Keratinocyte (primary cell): Measurements from ENCODE around the gene RAB19. TPM values are rescaled to one million over a fixed set of nuclear protein-coding genes. Genes with fewer than 3 reads are reported as not detected.

ENCODE experiments used
- DNase-seq: peaks from one replicate; pipeline ENCODE4 v3.0.0-alpha.2; 2011; ENCODE audit warnings: low read depth, missing footprints, low spot score
- FAIRE-seq: peaks from 2 replicates; lab custom pipeline; 2011; peaks lifted over from hg19 to GRCh38; lab: Jason Lieb, UNC
- H2AFZ ChIP-seq: 2 replicates; pipeline ENCODE4 v1.6.0; 2012; ENCODE audit warnings: low read length, control low read depth, inconsistent platforms; ENCODE audit not compliant: control insufficient read depth
- H3K27ac ChIP-seq: 2 replicates; pipeline ENCODE4 v1.5.1; 2011; ENCODE audit warnings: low read length; ENCODE audit not compliant: control insufficient read depth, insufficient read depth
- H3K27me3 ChIP-seq: 3 replicates; pipeline ENCODE4 v1.6.0; 2011; ENCODE audit warnings: low read length; ENCODE audit not compliant: control insufficient read depth, insufficient read depth; ENCODE audit errors: extremely low read depth
- H3K36me3 ChIP-seq, 2 experiments: 2 replicates in 1 of 2; 3 replicates in 1 of 2; pipeline ENCODE4 v1.5.1; 2011; ENCODE audit warnings: low read length in 2 of 2, mild to moderate bottlenecking in 1 of 2; ENCODE audit not compliant: control insufficient read depth in 2 of 2, insufficient read depth in 2 of 2; ENCODE audit errors: extremely low read depth in 1 of 2
- H3K4me1 ChIP-seq: 3 replicates; pipeline ENCODE4 v1.5.1; 2011; ENCODE audit warnings: low read length; ENCODE audit not compliant: control insufficient read depth, insufficient read depth; ENCODE audit errors: extremely low read depth
- H3K4me2 ChIP-seq: 3 replicates; pipeline ENCODE4 v1.6.0; 2011; ENCODE audit warnings: low read depth, low read length; ENCODE audit not compliant: control insufficient read depth, insufficient read depth; ENCODE audit errors: extremely low read depth
- H3K4me3 ChIP-seq, 3 experiments: fragments of 200-600 bp in 1 of 3; sonication (generic) in 1 of 3; 2 replicates in 2 of 3; 3 replicates in 1 of 3; pipeline ENCODE4 v1.5.1; 2011 to 2016; ENCODE audit warnings: low read length in 3 of 3, mild to moderate bottlenecking in 3 of 3, control low read depth in 2 of 3, inconsistent platforms in 1 of 3, low read depth in 1 of 3, mixed read lengths in 1 of 3, mixed run types in 1 of 3, moderate library complexity in 1 of 3; ENCODE audit not compliant: control insufficient read depth in 2 of 3, insufficient read depth in 2 of 3; ENCODE audit errors: extremely low read depth in 1 of 3
- H3K79me2 ChIP-seq: 2 replicates; pipeline ENCODE4 v1.6.0; 2012; ENCODE audit warnings: low read length; ENCODE audit not compliant: control insufficient read depth, insufficient read depth
- H3K9ac ChIP-seq: 3 replicates; pipeline ENCODE4 v1.6.0; 2011; ENCODE audit warnings: low read length; ENCODE audit not compliant: control insufficient read depth, insufficient read depth; ENCODE audit errors: extremely low read depth
- H3K9me1 ChIP-seq: 3 replicates; pipeline ENCODE4 v1.6.0; 2011; ENCODE audit warnings: low read length; ENCODE audit not compliant: control insufficient read depth, insufficient read depth; ENCODE audit errors: extremely low read depth
- H3K9me3 ChIP-seq: 2 replicates; pipeline ENCODE4 v1.5.1; 2012; ENCODE audit warnings: low read depth, low read length; ENCODE audit not compliant: control insufficient read depth
- H4K20me1 ChIP-seq: 3 replicates; pipeline ENCODE4 v1.6.0; 2011; ENCODE audit warnings: low read length; ENCODE audit not compliant: control insufficient read depth, insufficient read depth; ENCODE audit errors: extremely low read depth
- EZH2 ChIP-seq: IDR thresholded peaks from one replicate; pipeline ENCODE4 v1.6.1; 2012; ENCODE audit warnings: inconsistent platforms, mild to moderate bottlenecking, low read length, moderate library complexity
- dilution Hi-C: fragments of 300-500 bp; cut with MboI; formaldehyde crosslinking; loops from one replicate; pipeline ENCODE4 v1.7.0; 2020; ENCODE audit warnings: low sequenced_read_pairs; ENCODE audit not compliant: extremely low pct_ligation_motif_present
- polyA plus RNA-seq, 5 experiments: library from polyadenylated mRNA; depleted of rRNA in 3 of 5; stranded (reverse) in 3 of 5; stranded (forward) in 1 of 5; unstranded in 1 of 5; fragments of >200 nt; gene quantifications; 1 replicate in 1 of 5; 2 replicates in 3 of 5; 3 replicates in 1 of 5; pipeline versions ENCODE4 v1.2.1 to v1.2.3, GENCODE V29; 2011 to 2012; ENCODE audit warnings: missing spikeins in 2 of 5, low read depth in 1 of 5, low replicate concordance in 1 of 5
- TF ChIP-seq, protein P1 (sequence below), 3 experiments: IDR thresholded peaks in 1 of 3; conservative IDR thresholded peaks in 1 of 3; optimal IDR thresholded peaks in 1 of 3; 2 replicates in 2 of 3; 3 replicates in 1 of 3; pipeline versions ENCODE3 to v1.5.1; 2011; ENCODE audit warnings: low read length in 3 of 3, mild to moderate bottlenecking in 3 of 3, moderate library complexity in 2 of 3, control low read depth in 1 of 3, inconsistent platforms in 1 of 3; ENCODE audit not compliant: insufficient read depth in 2 of 3; ENCODE audit errors: extremely low read depth in 1 of 3

RAB19 gene
- polyA plus RNA-seq, 1 donor (not counting 4 experiments of a cell fraction or from before 2014, with no cell fraction given) = not detected

DNA sequence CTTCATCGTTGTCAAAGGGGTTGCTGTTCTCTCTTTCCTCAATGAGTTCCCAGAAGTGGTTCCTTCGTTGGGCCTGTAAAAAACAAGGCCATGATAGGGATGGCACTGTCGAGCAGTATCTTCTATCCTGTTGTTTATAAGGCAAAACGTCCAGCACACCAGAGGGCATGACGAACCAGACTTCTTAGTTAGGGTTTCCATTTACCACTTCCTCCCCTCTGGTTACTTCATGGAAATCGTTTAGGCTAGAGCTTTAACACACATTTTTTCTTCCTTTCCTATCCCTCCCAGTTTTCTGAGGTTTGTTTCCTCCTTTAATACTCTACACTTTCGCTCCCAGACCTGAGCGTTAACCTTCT, 50.8 kb downstream of the RAB19 start:
- H3K9me3 ChIP-seq = no peaks in the 10 kb centered on the region
- H3K79me2 ChIP-seq = peaks cover 2% of the 10 kb centered on the region
- DNase-seq (no peak), FAIRE-seq (no peak)
- no peaks in the 10 kb centered on the region for H4K20me1 ChIP-seq
- H3K9me1 ChIP-seq = no peaks in the 10 kb centered on the region
- no peaks in the 10 kb centered on the region for H3K4me1 ChIP-seq
- H3K9ac ChIP-seq = no peak overlapping the region
- no peak overlapping the region for H3K4me2 ChIP-seq
- H3K27me3 ChIP-seq = no peaks in the 10 kb centered on the region
- TF ChIP-seq, protein P1, sequence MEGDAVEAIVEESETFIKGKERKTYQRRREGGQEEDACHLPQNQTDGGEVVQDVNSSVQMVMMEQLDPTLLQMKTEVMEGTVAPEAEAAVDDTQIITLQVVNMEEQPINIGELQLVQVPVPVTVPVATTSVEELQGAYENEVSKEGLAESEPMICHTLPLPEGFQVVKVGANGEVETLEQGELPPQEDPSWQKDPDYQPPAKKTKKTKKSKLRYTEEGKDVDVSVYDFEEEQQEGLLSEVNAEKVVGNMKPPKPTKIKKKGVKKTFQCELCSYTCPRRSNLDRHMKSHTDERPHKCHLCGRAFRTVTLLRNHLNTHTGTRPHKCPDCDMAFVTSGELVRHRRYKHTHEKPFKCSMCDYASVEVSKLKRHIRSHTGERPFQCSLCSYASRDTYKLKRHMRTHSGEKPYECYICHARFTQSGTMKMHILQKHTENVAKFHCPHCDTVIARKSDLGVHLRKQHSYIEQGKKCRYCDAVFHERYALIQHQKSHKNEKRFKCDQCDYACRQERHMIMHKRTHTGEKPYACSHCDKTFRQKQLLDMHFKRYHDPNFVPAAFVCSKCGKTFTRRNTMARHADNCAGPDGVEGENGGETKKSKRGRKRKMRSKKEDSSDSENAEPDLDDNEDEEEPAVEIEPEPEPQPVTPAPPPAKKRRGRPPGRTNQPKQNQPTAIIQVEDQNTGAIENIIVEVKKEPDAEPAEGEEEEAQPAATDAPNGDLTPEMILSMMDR (optimal IDR thresholded peaks at IDR 0.05 in 1 of 3, IDR thresholded peaks at IDR 0.05 in 1 of 3, conservative IDR thresholded peaks at IDR 0.05 in 1 of 3; ENCODE audit: extremely low read depth in 1 of 3, insufficient read depth in 2 of 3, low read length in 3 of 3) = no peak
- no peak for TF ChIP-seq EZH2
- peaks cover 15 to 18% of the 10 kb centered on the region in 2 experiments for H3K36me3 ChIP-seq
- dilution Hi-C loops = no loop called here
- no peak overlapping the region for H3K4me3 ChIP-seq
- no peak overlapping the region for H3K27ac ChIP-seq
- no peak overlapping the region for H2AFZ ChIP-seq

GRCh38 chr7:140455743-140456142, 51.9 kb downstream of the RAB19 start:
- no peak overlapping the region for H3K4me2 ChIP-seq
- H4K20me1 ChIP-seq = no peaks in the 10 kb centered on the region
- no peaks in the 10 kb centered on the region for H3K9me3 ChIP-seq
- TF ChIP-seq, protein P1 (optimal IDR thresholded peaks at IDR 0.05 in 1 of 3, IDR thresholded peaks at IDR 0.05 in 1 of 3, conservative IDR thresholded peaks at IDR 0.05 in 1 of 3; ENCODE audit: extremely low read depth in 1 of 3, insufficient read depth in 2 of 3, low read length in 3 of 3) = no peak
- no peak for TF ChIP-seq EZH2
- no peaks in the 10 kb centered on the region for H3K9me1 ChIP-seq
- no peaks in the 10 kb centered on the region for H3K27me3 ChIP-seq
- no peaks in the 10 kb centered on the region for H3K4me1 ChIP-seq
- H3K4me3 ChIP-seq = no peak overlapping the region
- H3K27ac ChIP-seq = no peak overlapping the region
- no peak for DNase-seq
- H3K79me2 ChIP-seq = peaks cover 2% of the 10 kb centered on the region
- peaks cover 15 to 18% of the 10 kb centered on the region in 2 experiments for H3K36me3 ChIP-seq
- dilution Hi-C loops = no loop called here
- H2AFZ ChIP-seq = no peak overlapping the region
- no peak overlapping the region for H3K9ac ChIP-seq
- FAIRE-seq = no peak
